GM18508 (cell line): ENCODE data around the gene SERINC1.
A peak's percentile ranks its signal among the peaks of the same experiment; 100 is the strongest.
"Not testable (repeated sequence)": the region's sequence is repeated elsewhere in the genome, so short reads cannot be mapped to it uniquely, and the experiment has no call there.

Experiments
- ATAC-seq: cut with Tn5 transposase; IDR thresholded peaks from one replicate; pipeline ENCODE4 v1.9.1; 2021; ENCODE audit warnings: moderate number of reproducible peaks; ENCODE audit not compliant: insufficient read depth, unreplicated experiment

Gene SERINC1

DNA sequence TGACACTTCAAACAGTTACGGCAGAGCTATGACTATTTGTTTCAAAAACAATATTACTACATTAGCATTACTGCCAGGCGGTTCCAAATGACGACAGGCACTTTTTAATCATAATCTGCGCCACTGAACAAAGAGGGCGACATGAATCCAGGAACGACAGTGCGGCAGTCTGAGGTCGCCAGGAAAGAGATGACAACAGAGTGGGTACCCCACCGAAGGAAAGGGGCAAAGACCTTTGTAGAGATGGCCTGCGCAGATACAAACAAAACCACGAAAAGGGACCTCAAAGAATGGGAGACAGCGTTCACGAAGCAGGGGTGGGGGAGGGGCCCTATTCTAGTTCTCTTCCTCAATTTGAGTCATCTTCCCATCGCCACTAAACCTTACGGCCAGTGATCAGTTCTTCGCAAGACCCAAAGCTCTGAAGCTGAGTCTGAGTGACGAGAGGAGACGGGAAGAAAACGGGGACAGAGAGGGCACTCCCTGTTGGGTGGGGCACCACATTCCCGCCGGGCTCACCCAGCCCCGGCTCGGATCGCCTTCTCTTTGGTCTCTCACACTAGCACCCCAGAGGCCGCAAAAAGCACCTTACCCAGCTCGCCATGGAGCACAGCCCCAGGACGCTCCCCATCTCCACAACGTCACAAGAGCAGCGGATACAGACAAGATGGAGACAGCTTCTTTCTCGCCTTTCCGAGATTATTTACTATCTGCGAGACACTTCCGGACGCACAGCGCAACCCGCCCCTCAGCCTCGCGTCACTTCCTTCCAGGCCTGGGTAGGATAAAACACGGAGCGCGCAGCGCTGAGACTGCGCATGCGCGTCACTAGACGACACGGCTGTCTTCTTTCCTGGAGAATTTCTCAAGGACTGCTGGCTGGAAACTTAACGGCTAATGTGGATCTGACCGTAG lies at the start of gene SERINC1:
TSS of gene SERINC1 (minus strand) at position 701 of the 915 bp plus-strand sequence. CDS start at position 631, 70 bp downstream.
- peak; percentile 98 for ATAC-seq

- no peak for ATAC-seq
Measured at GRCh38 chr6:122511193-122511924, 39.8 kb upstream of the SERINC1 start.

GRCh38 chr6:122505170-122505569 lies 33.6 kb upstream of the SERINC1 start:
- ATAC-seq, result not testable (repeated sequence)

DNA sequence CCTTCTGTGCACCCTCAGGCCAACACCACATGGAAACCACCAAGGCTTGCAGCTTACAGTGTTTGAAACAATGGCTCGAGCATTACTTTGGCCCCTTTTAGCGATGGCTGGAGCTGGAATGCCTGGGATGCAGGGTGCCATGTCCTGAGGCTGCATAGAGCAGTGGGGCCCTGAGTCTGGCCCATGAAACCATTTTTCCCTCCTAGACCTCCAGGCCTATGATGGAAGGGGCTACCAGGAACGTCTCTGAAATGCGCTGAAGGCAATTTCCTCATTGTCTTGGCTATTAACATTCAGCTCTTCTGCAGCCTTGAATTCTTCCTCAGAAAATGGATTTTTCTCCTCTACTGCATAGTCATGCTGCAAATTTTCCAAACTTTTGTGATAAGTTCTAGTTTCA lies 29.9 kb upstream of the SERINC1 start:
- no peak for ATAC-seq

GRCh38 chr6:122495612-122496011 lies 24.0 kb upstream of the SERINC1 start:
- no peak for ATAC-seq

DNA sequence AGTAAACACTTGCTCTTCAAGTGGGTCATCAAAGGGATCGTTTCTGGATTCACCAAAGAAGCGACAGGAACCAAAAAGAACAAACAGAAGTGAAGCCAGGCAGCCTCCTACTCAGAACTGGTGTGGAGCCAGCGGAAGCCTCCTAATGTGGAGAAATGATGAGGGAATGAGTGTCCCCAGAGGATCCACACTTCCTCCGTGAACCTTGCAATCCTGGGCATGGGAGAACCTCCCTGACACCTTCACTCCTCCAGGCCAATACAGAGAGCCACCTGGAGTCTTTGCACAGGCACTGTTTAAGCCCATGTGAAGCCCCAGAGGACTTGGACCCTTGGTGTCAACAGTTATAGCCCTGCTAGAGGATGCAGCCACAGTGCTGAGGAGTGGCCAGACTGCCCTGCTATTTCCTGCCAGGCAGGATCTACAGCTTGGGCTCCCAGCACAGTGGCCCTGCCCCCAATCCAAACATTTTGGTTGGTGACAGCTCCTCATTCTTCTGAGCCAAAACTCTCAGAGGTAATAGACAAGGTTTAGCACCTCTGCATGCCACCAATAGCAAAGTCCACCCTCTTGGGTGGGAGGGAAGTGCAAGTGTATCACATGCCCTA lies 23.2 kb upstream of the SERINC1 start:
- ATAC-seq, result no peak

DNA sequence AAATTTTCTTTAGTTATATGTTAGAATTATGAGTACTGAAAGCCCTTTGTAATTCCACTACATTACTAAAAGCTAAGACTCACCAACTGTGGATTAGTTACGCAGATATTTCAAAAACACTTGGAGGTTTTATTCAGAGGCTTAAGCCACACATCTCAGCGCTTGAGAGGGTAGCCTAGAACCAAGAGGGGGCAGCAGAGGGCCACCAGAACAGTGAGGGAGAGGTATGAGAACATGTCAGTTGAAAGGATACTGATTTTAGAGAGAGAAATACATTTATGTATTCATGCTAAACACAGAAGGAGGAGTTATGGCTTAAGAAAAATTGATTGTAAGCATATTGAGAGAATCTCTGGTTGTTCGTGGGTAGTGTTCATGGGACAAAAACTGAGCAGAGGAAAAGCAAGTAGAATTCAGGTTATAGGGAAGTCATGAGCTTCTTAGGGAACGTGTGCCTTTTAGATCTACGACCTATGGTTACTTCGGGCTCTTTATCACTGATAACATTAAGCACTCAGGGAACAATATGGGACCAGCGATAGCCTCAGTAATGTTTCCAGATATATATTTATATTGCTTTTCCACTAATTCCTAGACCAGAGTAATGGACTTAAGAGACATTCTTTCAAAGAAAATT lies 20.4 kb upstream of the SERINC1 start:
- ATAC-seq, result peak; percentile 96

DNA sequence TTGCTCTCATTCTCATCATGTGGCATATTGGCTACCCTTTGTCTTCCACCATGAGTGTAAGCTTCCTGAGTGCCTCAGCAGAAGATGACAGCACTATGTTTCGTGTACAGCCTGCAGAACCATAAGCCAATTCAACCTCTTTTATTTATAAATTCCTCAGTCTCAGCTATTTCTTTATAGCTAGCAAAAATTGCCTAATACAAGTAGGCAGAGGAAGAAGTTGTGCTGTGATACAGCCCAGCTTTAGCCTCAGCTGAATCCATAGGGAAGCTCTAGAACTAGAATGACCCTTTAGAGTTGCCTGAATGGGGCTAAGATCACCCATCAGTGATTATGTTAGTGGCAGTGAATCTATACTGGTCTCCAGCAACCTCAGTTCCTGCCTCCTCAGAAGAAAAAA lies 19.0 kb upstream of the SERINC1 start:
- no peak for ATAC-seq

GRCh38 chr6:122484760-122485159 lies 13.2 kb upstream of the SERINC1 start:
- ATAC-seq, result peak; percentile 76

DNA sequence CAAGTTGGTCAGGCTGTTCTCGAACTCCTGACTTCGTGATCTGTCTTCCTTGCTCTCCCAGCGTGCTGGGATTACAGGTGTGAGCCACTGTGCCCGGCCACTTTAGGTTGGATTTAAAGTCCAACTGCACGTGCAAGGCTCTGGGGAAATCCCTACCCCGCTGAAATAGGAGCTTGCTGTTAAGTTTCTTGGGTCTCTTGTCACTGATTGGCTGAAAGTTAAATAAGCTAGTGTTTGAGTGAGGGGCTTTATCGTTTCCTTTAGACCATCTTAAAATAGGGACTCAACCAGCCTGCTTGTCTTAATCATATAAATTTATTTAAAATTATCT lies 11.1 kb upstream of the SERINC1 start:
- no peak for ATAC-seq

DNA sequence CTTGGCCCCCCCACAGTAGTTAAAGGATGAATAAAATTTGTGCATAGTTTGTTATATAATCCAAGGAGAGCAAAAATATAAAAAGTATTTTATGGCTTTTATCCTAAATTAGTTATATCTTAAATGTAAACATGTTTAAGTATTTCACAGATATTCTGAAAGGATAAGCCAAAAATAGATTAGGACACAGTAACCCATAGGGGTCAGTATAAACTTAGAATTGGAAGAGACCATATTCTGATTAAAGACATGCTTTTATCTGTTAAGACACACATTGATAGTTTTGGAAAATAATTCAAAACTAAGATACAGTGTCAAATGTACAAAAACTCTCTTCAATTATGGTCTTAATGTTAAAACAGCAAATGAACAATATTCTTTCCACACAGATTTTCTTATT lies 4.5 kb upstream of the SERINC1 start:
- no peak for ATAC-seq

DNA sequence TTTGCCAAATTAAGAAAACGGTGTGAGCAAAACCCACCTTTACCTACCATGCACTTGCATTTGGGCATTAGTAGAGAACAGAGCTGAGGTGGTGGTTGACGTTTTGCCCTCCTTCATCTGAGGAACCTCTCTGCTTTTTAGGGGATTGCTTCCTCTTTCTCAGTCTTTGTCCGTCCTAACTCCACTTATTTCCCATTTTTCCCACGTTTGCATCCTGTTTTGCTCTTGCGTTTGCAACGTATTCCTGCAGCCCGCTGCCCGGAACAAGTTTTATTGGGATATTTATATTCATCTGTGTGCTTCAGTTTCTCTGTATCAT lies 374 bp upstream of the SERINC1 start:
- peak; percentile 33 for ATAC-seq

DNA sequence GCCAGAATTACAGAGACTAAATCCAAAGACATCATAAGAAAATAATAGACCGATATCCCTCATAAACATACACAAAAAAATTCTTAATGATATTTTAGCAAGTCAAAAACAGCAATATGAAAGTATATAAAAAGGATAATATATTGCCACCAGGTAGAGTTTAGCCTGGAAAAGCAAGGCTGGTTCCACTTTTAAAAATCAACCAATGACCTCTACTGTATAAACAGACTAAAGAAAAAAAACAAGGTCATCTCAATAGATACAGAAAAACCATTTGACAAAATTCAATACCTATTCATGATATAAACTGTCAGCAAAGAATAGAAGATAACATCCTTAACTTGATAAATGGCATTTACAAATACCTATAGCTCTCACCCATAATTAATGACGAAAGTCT lies 9.7 kb downstream of the SERINC1 start:
- no peak for ATAC-seq

DNA sequence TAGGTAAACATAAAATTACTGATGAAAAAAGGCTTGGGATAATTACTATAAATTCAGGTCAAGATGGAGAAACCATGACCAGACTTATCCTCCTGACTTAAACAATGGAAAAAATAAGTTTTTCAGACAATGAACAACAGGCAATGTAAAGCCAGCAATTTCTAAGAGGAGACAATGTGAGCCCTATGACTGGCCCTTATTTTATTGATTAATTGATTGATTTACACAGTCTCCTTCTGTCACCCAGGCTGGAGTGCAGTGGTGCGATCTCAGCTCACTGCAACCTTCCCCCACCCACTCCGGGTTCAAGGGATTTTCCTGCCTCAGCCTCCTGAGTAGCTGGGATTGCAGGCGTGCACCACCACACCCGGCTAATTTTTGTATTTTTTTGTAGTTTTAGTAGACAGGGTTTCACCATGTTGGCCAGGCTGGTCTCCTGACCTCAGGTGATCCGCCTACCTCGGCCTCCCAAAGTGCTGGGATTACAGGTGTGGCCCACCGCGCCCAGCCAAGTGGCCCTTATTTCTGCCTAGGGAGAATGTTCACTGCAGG lies 11.7 kb downstream of the SERINC1 start:
- ATAC-seq, result not testable (repeated sequence)

DNA sequence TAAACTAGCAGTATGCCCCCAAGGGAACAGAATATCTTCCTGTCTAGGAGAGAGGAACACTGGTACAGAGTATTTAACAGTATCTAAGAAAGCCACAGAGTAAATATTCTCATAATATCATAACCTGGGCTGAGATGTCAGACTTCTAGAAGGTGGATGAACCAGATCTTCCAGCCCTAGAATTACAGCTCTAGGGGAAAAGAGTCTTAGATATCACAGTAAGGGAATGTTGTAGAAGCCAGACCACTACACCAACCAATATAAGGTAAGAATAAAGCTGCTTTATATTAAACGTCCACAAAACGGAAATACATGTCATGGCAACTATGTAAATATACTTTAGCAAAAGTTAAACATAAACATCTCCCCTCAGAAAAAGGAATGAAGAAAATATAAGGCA lies 12.4 kb downstream of the SERINC1 start:
- no peak for ATAC-seq

DNA sequence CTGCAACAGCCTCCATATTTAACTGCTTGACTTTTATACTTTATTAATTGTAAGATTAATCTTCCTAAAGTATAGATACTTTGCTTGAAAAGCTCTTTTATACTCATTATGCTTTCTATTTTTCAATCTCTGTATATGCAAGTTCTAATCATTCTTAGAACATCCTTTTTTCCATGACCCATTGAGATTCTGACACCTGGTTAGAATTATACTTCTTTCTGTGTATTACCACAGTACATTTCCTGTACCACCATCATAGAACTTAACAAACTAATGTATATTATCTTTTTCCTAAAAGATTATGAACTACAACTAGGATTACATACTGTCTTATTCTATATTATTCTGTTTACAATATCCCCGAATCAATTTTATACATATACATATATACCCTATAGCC lies 13.5 kb downstream of the SERINC1 start:
- no peak for ATAC-seq

GRCh38 chr6:122455116-122455515 lies 16.5 kb downstream of the SERINC1 start:
- ATAC-seq, result not testable (repeated sequence)

DNA sequence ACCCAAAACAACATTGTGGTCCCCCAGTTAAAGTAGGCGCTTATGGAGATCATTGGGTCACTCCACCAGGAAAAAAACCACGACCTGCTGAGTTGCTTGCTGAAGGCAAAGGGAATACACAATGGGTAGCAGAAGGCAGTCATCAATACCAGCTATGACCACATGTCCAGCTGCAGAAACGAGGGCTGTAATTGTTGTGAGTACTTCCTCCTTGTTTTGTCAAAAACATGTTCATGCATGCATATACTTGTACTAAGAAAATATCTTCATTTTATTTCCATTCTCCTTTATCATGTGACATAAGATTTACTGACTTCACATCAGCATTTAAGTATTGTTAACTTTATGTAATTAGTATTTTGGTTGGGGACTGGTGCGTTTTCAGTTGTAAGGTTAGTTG lies 16.9 kb downstream of the SERINC1 start:
- no peak for ATAC-seq

- ATAC-seq, result no peak
Measured at GRCh38 chr6:122452509-122452908, 19.1 kb downstream of the SERINC1 start.

- ATAC-seq, result no peak
Measured at GRCh38 chr6:122449069-122449468, 22.5 kb downstream of the SERINC1 start.

GRCh38 chr6:122445274-122445673 lies 26.3 kb downstream of the SERINC1 start:
- no peak for ATAC-seq
